Measurements from ENCODE around the gene C19orf12.

C19orf12 gene

GRCh38 chr19:29748996-29749849 is 34.2 kb upstream of the C19orf12 start:
- TF ChIP-seq ZFX (IDR thresholded peaks at IDR 0.05; ENCODE audit: borderline replicate concordance) (no peak), CTCF (IDR thresholded peaks at IDR 0.05) (no peak)
- H3K27ac ChIP-seq: no peak overlapping the region

GRCh38 chr19:29745253-29745652 is 30.2 kb upstream of the C19orf12 start:
- H3K27ac ChIP-seq: no peak overlapping the region
- TF ChIP-seq CTCF (IDR thresholded peaks at IDR 0.05) (0 out of 2 replicates have a peak, but pooled peaks have one; percentile 8), ZFX (IDR thresholded peaks at IDR 0.05; ENCODE audit: borderline replicate concordance) (no peak)

- TF ChIP-seq ZFX (IDR thresholded peaks at IDR 0.05; ENCODE audit: borderline replicate concordance): no peak
- no peak for TF ChIP-seq CTCF (IDR thresholded peaks at IDR 0.05)
- H3K27ac ChIP-seq: no peak overlapping the region
Observed at GRCh38 chr19:29743681-29744080, 28.6 kb upstream of the C19orf12 start.

GRCh38 chr19:29741776-29742175 is 26.7 kb upstream of the C19orf12 start:
- TF ChIP-seq ZFX (IDR thresholded peaks at IDR 0.05; ENCODE audit: borderline replicate concordance) (no peak), CTCF (IDR thresholded peaks at IDR 0.05) (no peak)
- no peak overlapping the region for H3K27ac ChIP-seq

- H3K27ac ChIP-seq: no peak overlapping the region
- TF ChIP-seq ZFX (IDR thresholded peaks at IDR 0.05; ENCODE audit: borderline replicate concordance) (no peak), CTCF (IDR thresholded peaks at IDR 0.05) (no peak)
Observed at GRCh38 chr19:29741226-29741625, 26.2 kb upstream of the C19orf12 start.

GRCh38 chr19:29737461-29738000 is 22.5 kb upstream of the C19orf12 start:
- no peak for TF ChIP-seq CTCF (IDR thresholded peaks at IDR 0.05)
- TF ChIP-seq ZFX (IDR thresholded peaks at IDR 0.05; ENCODE audit: borderline replicate concordance): no peak
- no peak overlapping the region for H3K27ac ChIP-seq

- TF ChIP-seq CTCF (IDR thresholded peaks at IDR 0.05) (no peak), ZFX (IDR thresholded peaks at IDR 0.05; ENCODE audit: borderline replicate concordance) (no peak)
- no peak overlapping the region for H3K27ac ChIP-seq
Observed at GRCh38 chr19:29735829-29736228, 20.8 kb upstream of the C19orf12 start.

Measured in 22Rv1 (cell line).